Urothelium cell line (cell line): ENCODE data around the gene OPCML.

ENCODE experiments used
- DNase-seq: peaks from one replicate; pipeline ENCODE4 v3.0.0; 2011; ENCODE audit warnings: low spot score, mixed read lengths
- FAIRE-seq: peaks from 2 replicates; lab custom pipeline; 2011; peaks lifted over from hg19 to GRCh38; lab: Jason Lieb, UNC

Gene OPCML

GRCh38 chr11:133305208-133305956 lies 226.9 kb downstream of the OPCML start:
- DNase-seq (no peak), FAIRE-seq (no peak)

DNA sequence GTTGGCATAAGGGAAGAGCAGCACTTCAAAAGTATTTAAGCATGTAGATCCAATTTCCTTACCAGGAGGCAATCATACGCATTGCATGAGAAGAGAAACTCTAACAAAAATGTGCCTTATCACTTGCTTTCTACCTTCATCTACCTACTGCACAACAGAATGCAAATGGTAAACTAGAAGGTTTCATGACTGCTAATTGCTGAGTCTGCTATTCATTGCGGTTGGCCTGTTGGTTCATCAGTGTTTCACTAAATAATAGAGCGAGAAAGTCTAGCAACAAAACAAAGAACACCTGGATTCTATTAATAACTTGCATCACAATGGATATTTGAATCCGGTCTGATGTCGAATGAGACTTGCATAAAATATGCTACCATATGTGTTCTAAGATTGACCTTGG lies 229.0 kb downstream of the OPCML start:
- no peak for DNase-seq
- no peak for FAIRE-seq

DNA sequence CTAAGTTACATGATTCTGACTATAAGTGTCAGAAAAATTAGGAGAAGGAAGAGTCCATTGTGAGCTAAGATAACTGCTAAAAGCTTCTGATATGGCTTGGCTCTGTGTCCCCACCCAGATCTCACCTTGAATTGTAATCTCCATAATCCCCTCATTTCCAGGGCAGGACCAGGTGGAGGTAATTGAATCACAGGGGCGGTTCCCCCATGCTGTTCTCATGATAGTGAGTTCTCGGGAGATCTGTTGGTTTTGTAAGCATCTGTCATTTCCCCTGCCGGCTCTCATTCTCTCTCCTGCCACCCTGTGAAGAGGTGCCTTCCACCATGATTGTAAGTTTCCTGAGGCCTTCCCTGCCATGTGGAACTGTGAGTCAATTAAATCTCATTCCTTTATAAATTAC lies 230.2 kb downstream of the OPCML start:
- DNase-seq (no peak), FAIRE-seq (no peak)

- FAIRE-seq (no peak), DNase-seq (no peak)
Observed at GRCh38 chr11:133300666-133301065, 231.6 kb downstream of the OPCML start.

DNA sequence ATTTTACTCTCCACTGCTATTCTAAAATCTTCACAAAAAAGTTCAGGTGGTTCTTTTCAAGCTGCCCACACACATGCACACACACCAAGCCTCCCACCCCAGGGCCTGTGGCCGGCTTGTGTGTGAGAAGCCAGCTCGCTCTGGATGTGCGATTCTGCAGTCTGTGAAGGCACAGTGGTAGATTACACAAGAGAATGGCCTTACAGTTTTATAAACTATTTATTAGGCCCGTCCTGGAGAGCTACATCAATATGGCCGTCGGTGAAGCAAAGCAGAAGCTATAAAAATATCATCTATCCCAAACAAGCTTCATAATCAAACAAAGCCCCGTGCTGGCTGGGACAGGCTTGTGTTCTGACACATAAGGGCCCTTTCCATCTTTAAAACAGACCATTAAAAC lies 240.5 kb downstream of the OPCML start:
- no peak for DNase-seq
- no peak for FAIRE-seq

- no peak for FAIRE-seq
- no peak for DNase-seq
Observed at GRCh38 chr11:133285359-133285758, 246.9 kb downstream of the OPCML start.

DNA sequence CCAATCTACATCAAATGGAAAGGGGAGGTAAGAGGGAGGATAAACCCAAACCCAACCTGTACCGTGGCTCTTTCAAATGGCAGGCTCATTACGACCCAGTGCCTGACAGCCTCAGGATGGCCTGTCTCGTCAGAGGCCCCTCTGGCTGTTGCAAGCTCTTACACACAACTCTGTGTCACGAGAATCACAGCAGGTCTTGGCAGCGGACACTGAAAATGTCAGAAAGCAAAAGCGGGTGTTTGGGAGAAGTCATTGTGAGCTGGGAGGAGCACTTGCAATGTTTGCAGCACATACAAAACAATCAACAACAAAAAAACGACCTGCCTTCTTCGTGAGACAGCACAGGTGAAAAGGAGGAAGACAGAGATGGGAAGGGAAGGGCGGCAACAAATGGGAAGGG lies 248.1 kb downstream of the OPCML start:
- DNase-seq (no peak), FAIRE-seq (no peak)

DNA sequence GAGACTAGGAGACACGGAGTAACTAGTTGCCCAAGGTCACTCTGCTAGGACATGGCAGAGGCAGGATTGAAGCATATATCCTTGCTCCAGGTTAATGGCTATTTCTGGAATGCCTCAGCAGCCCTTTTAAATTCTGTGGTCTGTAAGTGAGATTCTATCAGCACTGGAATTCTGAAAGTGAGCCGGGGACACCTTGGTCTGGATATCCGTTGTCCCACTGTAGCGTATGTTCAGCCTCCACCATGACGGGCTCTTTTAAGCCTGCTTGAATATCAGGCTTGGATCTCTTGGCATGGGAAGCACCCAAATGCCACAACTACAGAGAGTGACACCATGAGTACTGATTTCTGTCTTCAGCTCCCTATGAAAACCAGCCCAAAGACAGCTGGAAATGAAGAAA lies 254.4 kb downstream of the OPCML start:
- DNase-seq (no peak), FAIRE-seq (no peak)

GRCh38 chr11:133271871-133272776 lies 260.2 kb downstream of the OPCML start:
- no peak for FAIRE-seq
- no peak for DNase-seq

- no peak for FAIRE-seq
- no peak for DNase-seq
Observed at GRCh38 chr11:133271206-133271605, 261.1 kb downstream of the OPCML start.

DNA sequence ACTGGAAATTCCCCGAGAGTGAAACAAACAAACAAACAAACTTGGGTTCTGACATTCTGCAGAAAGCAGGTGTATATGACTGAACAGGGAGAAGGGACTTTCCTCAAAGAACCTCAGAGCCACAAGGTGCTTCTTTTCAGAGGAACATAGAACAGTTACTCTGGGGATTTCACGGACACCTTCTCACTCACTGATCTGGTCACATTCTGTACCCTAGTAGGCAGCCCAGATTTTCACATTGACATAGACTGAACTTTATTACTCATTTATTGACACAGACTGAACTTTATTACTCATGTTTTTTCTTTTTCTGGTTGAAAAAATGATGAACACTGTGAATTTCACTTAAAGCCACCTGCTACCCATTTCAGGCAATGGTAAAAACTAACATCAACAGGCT lies 263.0 kb downstream of the OPCML start:
- FAIRE-seq: no peak
- DNase-seq: no peak

DNA sequence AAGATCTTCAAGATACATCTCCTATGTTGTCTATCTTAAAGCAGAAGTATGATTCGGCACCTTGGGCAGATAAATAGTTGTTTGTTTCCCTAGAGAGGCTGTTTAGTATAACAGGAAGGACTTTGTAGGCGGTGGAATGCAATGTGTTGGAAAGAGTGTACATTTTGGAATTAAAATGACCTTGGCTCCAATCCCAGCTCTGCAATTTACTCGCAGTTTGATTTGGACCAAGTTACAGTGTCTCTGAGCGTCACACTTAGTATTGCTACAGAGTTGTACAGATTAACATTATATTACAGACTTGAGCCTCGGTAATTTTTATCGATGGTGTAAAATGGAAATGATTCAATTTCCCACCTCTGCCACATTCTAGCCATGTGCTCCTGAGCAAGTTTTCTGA lies 265.3 kb downstream of the OPCML start:
- DNase-seq (no peak), FAIRE-seq (no peak)

DNA sequence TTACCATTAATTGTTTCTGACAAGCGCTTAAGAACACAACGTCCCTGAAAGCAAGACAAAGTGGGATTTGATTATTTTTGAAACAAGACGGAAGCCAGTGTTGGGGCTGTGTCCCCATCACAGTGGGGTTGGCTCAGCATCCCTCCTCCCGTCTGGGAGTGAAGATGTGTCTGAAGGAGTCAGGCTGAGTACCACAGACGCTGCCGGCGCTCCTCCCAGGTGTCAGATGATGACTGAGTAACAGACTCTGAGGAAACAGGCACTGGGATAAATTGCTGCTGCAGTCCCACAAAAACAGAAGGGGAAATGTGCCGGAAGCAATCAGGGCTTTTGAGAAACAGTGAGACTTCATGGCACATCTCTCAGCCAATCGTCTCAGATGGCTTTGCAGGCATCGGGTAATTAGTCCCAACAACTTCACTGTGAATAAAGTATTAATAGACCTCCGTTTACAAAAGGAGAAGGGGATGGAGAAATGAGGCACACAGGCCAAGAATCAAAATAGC lies 266.7 kb downstream of the OPCML start:
- FAIRE-seq (no peak), DNase-seq (no peak)

DNA sequence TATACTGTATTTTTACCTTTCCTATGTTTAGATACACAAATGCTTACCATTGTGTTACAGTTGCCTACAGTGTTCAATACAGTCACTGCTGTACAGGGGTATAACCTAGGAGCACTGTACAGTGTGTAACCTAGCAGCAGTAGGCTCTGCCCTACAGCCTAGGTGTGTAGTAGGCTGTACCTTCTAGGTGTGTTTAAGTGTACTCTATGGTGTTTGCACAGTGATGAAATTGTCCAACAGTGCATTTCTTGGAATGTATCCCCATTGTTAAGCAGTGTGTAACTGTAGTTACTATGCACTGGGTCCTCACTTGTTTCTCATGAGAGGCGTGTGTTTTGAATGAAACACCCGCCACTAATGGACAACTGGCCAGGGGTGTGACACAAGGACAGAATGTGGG lies 269.0 kb downstream of the OPCML start:
- FAIRE-seq (no peak), DNase-seq (no peak)

GRCh38 chr11:133258751-133259150 lies 273.6 kb downstream of the OPCML start:
- FAIRE-seq (no peak), DNase-seq (no peak)

GRCh38 chr11:133254601-133255000 lies 277.7 kb downstream of the OPCML start:
- DNase-seq: no peak
- FAIRE-seq: no peak

- no peak for DNase-seq
- no peak for FAIRE-seq
Observed at GRCh38 chr11:133253570-133253969, 278.7 kb downstream of the OPCML start.

DNA sequence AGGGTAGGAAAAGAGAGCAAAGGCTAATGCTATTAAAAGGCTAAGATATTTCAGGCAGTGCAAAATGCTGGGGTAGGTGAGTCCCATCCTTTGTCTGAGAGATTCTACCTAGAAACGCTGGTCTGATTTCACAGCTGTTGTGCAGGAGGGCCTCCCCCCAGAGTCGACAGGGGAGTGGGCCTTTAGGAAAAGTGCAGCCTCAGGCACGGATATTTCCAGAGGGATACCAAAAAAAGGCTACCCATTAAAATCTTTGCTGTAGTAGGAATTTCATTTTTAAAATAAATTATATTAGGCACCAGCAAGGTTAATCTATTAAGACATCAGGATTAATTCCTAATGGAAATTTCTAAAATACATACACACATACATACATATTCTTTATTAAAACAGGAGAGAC lies 280.5 kb downstream of the OPCML start:
- no peak for FAIRE-seq

GRCh38 chr11:133249530-133249929 lies 282.8 kb downstream of the OPCML start:
- FAIRE-seq (no peak), DNase-seq (no peak)

More for the DNA sequence above, 280.5 kb downstream of the OPCML start:
- no peak for DNase-seq

GRCh38 chr11:133249065-133249464 lies 283.2 kb downstream of the OPCML start:
- DNase-seq (no peak), FAIRE-seq (no peak)

DNA sequence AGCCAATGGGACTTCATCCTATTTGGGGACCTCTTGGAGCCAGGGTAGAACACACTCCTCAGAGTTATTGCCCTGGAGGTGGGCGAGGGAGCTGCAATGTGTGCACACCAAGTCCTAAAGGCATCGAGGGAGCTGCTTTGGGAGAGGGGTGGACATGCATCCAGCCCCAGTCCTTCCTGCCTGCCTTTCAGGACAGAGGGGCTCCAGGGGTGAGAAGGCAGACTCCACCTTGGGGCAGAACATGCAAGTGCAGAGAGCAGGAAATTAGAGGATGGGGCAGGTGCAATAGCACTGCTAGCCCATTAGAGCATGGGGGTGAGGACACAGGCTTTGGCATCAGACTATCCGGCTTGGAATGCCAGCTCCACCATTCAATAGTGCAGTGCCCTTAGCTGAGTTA lies 288.5 kb downstream of the OPCML start:
- no peak for FAIRE-seq
- no peak for DNase-seq
